Stimulated activated CD8-positive, alpha-beta memory T cell treated with anti-CD3 and anti-CD28 coated beads, Interleukin-7, amount 100 ng/mL, for 24 hours (primary cell): ENCODE data around the gene MACROD2.

ENCODE experiments used
- DNase-seq: peaks from one replicate; pipeline ENCODE4 v3.0.0-alpha.2; 2020; ENCODE audit warnings: low read depth

MACROD2 gene

DNA sequence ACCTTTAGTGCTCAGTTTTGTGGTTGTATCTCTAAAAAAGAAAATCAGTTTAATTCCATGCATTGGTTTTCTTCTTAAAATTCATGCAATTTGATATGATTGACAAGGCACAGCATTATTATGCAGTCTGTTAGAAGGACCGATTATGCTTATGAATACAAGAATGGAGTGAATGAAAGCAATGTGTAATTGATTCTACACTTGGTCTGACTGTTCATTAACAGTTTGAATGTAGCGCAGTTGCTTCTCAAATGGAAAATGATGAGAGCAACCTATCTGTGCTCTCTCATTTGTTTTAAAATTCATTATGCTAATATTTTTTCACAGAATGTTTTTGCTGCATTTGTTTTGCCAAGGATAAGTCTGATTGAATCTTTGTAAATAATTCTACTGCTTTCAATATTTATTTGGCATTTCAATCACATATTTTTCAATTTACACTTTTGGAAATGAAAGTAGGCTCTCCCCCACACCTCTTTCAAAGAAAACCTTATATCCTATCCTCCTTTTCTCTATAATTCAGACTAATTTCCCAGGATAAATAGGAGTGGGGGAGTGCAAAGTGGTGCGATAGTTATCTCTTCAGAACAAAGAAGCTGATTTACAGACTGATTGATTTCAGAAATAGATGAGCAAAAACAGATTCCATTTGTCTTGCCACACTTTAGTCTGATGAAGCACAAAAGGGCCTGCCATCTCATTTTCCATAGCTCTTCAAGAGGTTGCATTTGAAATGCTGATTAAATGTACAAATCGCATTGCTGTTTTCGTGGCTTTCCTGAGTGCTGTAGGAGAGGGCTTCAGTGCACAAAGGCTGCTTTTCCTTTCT is 1227.4 kb downstream of the MACROD2 start:
- DNase-seq = no peak

DNA sequence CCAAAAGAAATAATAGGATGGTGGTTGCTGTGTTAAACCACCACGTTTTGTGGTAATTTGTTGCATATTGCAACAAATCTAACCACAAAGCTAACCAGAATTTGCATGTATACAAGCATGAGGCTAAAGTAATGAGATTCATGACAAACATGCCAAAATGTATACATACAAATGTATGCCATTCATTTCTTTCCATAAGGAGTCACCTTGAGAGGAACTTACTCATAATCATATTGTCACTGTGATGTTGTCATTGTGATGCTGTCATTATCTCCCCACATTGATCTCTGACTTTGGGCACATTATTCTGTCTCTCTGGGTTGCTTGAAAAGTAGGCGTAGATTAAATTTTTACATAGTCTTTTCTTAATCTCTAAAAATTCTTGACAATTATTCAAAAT is 1228.9 kb downstream of the MACROD2 start:
- no peak for DNase-seq

DNA sequence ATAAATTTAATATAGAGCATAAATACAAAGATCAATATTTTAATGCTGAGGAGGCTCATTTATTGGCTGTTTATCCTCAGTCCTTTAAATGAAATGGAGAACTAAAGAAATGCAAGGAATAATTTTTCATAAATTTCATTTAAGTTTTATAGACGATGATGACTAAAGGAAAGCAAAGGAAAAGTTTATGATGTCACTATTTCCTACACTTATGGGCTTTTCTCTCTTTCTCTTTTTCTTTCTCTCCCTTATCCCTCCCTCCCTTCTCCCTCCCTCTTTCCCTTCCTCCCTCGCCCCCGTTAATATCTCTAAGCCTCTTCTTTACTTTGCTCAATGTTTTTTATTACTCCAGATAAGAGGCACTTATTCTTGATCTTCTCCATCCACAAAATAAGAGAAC is 1231.8 kb downstream of the MACROD2 start:
- no peak for DNase-seq

DNA sequence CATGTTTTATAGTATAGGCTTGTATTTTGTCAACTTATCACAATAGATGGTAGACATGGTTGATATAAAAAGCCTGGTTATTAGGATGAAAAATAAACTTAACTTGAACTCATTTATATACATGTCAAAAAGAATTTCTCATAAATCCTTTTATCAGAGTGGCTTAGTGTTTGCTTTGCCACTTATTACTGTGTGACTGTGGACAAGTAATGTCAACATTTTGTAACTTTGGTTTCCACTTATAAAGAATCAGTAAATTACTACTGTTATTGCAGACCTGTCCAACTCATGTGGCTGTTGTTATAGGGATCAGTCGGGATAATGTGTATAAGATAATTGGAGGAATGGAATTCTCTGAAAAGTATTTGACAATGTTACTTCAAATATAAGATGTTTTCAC is 1236.9 kb downstream of the MACROD2 start:
- DNase-seq = no peak

DNA sequence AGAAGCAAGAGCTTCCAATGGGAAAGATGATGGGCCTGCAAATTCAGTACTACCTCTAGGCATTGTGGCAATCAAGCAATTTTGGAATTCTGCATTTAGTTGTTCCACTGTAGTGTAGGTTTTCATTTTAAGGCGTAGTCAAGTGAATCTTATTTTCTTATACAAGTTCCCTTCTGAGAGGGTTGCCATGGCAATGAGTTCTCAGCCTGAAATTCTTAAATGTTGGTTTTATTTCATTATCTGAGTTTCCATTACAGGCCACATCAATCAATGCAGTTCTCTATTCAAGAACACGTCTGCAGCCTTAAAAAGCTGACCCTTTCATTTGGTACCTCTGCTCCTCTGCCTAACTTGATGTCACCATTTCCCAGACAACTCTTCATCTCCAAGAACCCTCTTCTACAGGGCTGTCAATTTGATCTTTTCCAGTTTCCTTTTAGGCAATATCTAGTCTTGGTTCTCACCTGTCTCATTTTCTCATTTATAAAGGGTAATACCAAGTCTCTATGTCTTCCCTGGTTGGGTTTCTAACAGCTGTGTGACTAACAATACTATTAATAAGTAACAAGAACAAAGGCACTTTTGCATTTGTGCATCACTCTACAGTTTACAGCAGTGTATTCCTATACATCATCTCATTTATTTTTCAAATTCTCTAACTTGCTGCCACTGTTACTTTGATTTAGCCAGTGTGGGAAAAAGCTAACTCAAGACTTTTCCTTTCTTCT is 1240.3 kb downstream of the MACROD2 start:
- no peak for DNase-seq

DNA sequence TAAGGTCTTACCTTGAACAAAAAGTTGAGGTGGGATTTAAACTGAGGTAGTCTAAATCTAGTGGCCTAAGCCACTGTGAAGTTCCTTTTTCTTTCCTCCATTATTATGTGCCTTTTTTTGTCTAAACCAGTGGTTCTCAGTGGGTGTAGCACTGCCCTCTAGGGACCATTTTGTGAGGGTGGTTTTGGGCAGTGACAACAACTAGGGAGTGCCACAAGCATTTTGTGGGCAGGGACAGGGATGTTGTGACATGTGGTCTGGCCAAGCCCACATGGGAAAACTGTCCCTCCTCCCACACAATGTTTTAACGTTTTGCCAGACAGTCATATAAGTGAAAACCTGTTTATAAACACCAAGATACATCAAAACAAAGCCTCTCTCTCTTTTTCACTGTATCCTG is 1241.5 kb downstream of the MACROD2 start:
- DNase-seq = no peak

DNA sequence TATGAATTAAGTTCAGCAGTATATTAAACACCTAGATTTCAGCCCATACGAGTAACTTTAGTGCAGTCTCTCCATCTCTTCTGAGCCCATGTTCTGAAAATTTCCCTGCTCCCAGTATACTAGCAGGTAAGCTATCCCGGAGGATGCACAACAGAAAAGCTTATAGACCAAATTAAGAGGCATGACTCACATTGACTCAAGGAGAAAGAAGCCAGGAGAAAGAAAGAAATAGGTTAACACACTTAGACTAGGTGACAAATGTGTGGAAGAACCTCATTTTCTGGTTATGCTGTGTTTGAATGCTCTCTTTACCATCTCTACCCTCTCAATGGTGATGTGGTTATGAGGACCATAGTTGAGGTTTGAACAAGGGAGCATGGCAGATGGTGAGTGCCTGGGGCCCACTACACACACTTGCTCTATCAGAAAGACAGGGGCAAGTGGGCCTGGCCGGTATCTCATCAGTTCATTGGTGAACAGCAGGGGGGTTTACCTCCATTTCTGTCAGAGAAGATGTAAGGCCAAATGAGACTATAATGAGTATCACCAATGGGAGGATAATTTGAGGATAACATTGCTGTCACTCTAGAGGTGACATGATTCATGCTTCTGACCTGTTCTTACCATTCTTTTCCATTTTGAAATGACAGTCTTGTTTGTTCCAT is 1244.4 kb downstream of the MACROD2 start:
- no peak for DNase-seq

DNA sequence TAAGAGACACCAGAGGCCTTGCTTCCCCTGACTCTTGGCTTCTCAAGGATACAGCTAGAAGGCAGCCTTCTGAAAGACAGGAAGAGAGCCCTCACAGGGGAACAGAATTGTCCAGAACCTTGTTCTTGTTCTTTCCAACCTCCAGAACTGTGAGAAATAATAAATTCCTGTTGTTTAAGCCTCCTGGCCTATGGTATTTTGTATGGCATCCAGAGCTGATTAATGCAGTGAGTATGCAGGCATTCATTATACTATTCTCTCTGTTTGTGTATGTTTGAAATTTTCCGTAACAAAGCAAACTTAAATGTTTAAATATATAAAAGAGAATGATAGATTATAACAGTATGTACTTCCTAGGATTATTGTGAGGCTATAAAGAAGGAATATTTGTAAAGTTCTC is 1245.5 kb downstream of the MACROD2 start:
- DNase-seq = no peak

DNA sequence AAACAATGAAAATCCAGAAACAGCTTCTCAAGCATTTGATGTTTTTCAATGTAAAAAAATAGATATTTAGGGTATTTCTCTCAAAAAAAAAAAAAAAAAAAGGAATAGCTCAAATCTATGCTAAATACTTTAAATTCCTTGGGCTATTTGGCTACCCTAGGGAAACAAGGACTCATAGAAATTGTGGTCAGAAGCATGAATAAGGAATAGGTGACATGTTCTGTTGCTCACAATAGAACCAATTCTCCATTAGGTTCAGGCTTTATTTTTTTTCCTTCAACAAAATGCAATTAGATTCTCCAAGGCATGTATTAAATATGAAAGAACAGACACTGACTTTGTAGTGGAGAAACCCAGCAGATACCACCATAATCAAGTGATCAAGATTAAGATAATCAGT is 1246.4 kb downstream of the MACROD2 start:
- no peak for DNase-seq

DNA sequence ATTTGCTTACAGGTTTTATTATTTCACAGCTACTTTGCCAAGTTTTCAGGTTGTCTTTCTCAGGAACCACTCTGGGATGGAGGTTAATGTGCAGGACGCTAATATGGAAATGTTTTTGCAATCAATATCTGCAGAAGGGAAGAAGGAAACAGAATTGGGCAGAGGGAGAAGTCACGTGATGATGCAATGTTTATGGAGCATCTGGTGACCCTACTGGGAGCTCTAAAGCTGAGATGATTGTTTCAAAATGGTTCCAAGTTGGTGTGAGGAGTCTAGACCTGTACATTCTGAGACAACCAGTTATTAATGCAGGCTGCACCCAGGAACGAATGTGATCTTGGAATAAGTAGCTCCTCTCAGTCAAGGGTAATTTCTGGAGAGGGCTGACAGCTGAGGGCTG is 1247.5 kb downstream of the MACROD2 start:
- no peak for DNase-seq

DNA sequence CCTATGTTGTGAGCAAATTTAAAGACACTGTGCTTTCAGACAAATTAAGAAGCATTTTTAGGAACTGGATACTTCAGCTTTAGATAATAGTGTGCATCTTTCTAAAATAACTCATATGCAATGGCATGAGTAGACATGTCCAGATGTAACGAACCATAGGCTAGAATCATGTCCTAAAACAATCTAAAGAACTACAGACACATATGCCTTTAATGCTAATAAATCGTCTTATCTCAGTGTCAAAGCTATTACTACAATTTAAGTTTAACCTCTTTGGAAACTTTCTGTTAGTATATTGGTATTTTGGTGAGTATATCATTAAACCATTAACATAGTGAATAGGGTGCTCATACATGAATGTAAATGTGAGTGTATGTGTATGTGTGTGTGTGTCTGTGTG is 1250.6 kb downstream of the MACROD2 start:
- no peak for DNase-seq

DNA sequence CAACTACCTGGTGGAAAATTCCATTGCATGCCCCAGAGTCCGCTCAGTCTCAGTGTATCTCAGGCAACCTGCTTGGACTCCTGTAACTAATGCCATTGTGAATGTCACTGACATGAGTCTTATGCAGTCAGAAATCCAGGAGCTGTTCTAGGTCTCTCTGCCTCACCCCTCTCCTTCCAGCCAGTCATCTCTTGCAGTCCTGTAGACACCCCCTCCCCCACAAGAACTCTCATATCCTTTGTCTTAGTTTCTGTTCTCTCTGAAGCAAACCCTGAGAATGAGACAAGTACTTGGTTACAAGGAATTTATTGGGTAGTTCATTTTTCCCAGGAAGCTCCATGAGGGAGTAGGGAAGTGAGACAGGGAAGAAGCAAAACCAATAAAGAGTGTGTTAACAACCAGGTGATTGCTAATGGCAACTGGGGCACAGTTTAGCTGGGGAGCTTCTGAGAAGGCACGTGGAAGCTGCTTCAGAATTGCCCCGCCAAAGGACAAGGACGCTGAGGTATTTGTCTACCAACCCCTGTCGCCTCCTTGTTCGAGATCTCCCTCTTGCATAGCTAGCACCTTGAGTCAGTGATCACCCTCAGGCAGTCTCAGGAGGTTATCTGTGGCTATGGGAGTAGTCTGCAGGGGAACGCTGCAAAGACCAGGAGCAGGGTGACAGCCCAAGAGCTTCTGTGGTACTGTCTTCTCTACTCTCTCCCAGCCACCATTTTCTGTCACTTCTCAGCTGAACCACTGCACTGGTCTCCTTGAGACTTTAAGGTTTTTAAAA is 1253.5 kb downstream of the MACROD2 start:
- no peak for DNase-seq

DNA sequence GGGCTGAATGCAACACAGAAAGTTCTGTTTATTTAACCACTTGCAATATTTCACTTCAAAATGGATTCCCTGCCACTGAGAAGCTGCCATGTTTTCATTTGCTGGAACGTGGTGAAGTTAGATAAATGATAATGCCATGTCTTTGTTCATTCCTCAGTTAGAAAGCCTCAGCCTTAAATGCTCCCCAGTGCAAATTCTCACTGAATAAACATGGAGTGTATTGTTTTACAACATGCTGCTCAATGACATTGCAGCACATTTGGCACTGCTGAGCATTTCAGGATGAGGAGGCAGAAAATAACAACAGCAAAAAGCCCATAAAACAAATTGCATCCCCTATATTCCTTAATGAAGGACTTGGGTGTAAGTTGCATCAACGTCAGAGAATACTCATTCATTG is 1255.9 kb downstream of the MACROD2 start:
- no peak for DNase-seq

DNA sequence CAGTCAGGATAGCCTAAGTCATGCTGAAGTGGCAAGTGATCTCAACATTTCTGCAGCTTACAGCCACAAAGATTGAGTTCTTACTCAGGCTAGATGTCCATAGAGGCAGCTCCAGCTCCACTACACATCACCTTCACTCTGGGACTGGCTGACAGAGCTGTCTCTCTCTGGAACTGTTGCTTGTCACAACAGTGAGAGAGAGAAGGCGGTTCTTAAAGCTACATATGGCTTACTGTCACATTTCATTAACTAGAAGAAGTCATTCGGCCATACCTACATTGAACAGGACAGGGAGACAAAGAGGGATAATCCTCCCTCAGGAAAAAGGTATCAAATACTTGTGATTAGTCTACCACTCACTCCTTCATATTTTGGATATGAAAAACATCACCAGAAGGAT is 1257.0 kb downstream of the MACROD2 start:
- DNase-seq = no peak

DNA sequence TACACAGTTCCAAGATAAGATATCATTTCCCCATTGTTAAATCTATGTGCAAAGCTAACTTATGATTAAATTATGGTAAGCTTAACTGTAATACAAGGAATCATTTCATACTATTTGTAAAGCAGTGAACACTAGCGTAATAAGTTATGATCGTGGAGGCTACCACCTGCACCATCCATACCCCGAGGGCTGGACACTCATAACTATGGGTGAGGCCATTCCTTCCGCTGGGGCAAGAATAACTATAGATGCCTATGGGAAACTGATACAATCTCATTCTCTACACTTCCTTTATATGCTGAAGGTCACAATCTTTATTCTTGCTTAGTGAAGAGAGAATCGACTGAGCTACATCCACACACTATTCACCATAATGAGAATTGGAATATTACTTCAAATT is 1258.1 kb downstream of the MACROD2 start:
- DNase-seq = no peak

DNA sequence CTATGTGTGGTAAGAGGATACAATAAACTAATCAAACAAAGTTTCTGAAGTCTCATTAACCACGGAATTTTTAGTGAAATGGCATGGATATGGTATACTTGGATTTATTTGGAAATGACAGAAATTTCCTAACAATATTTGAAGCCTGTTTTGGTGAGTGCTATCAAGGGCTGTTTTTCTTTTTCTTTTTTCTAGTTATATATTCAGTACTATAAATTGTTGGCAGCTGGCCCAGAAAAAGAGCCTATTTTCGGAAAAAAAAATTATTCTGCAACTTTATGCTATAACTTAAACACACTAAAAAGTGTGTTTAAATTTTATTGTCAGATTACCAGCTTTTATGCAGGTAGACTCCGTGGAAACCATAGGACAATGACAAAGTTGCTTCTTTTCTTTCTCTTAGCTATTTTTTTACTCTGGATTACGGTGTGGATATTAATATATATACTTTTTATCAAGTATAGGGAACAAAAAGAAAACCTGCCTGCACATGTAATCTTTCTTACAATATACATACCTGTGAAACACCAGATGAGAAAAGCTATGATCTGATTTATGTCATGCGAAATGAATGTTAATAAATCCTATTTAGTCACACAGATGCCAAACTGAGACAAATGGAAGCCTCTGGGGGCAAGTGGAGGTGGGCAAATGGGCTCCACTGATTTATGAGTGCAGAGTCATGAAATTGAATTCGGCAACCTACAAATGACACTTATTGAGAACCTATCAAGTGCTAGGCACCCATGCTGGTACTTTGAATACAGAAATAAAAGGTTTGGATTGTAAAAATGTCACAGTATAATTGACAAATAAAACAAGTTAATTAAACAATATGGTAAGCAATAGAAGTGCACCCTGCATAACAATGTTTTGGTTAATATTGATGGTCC is 1261.6 kb downstream of the MACROD2 start:
- no peak for DNase-seq

DNA sequence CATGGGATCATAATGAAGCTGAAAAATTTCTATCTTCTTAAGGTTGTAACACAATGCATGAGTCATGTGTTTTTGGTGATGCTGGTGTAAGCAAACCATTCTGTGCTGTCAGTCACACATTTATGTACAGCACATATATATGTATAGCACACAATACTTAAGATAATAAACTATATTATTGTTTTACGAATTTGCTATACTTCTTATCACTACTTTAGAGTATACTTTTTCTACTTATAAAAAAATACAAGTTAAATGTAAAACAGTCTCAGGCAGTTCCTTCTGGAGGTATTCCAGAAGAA is 1262.2 kb downstream of the MACROD2 start:
- no peak for DNase-seq

DNA sequence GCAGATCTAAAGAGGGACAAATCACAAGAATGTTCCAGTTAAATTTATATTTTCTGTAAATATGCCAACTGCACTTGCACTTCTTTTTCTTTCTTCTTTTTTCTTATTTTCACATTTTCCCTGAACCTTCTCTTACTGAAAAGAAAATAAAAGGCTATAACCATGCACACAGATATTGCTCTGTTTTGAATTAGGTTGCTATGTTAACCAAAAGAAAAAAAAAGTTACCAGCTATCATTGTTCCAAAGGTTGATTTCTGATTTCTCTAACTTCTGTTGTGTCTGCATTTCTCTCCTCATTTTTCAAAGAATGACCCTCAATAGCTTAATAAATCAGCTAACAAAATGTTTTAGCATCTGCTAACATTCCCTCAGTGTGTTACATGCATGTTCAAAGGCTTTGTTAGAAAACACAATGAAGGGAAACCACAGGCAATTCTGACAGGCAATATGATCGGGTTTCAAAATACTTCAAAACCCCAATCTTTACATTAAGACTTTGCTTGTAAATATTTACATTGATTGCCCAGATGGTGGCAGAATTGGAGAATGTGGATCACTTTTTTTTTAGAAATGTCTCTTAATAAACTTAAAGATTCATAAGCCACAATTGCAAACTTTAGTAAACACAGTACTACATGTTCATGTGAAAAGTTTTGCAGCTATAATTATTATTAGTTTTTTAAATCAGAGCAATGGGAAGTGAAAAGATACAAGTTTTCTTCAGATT is 1270.4 kb downstream of the MACROD2 start:
- no peak for DNase-seq

DNA sequence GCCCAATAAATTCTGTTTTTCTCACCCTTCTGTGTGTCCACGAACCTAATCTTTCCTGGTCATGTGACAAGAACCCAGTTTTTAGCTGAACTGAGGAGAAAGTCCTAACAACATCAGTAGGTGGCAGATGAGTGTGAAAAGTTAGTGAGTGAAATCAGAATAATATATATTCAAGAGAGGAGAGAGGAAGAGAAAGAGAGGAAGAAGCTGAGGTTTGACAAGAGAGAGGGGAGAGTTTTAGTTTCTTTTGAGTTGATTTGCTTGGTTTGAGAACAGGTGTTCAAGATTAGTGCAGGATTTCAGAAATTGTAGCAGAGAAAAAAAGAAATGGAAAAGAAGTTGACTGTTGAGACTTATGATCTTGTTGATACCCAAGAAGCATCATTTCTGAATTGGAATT is 1272.6 kb downstream of the MACROD2 start:
- DNase-seq = no peak

DNA sequence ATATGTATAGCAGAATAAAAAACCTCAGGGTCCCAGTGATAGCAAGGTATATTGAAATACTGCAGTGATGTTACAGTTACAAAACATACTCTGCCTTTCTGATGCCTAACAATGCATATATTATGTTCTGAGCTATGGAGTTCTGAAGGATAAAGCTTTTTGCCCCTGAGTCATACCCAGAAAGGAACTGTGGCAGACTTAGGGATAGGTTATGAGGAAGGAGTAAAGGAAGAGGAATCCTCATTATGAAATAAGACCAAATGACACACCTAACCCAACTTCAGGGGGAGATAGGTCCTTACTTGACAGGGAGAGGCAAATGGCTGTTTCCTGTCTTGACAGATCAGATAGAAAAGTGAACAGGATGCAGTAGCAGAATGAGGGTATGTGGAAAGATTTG is 1282.7 kb downstream of the MACROD2 start:
- DNase-seq = no peak

DNA sequence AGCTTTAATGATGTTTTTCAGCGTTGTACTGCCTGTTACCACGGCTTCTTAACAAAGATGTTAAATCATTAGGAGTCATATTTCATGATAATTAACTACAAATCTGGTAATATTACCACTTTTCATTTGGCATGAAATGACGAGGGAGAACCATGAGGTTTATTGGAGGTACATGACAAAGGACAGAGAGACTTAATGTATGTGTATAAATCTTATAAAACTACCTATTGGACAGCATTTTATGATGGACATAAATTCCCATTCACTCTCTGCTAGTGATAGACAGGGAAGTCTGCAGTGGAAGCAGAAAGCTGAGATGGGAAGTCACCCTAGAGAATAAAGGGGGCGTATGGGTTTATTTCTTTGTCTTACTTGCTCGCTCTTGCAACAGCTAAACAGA is 1292.0 kb downstream of the MACROD2 start:
- no peak for DNase-seq
